H1 (cell line): ENCODE results near the gene PBX3. TPM values are rescaled to one million over a fixed set of nuclear protein-coding genes. Genes with fewer than 3 reads are reported as not detected.

ENCODE experiments used
- ASH2L ChIP-seq: fragments of 200-600, 300-600 bp; sonication (generic); IDR thresholded peaks from one replicate; pipeline ENCODE4 v1.7.1; 2017; ENCODE audit warnings: low read length
- CBX5 ChIP-seq: fragments of 300-800, 300-1000 bp; sonication (generic); IDR thresholded peaks from 2 replicates; pipeline ENCODE4 v1.7.1; 2016; ENCODE audit warnings: antibody characterized with exemption, low read length, low read depth
- CEBPB ChIP-seq: IDR thresholded peaks from 2 replicates; pipeline ENCODE4 v1.6.1; 2012; ENCODE audit warnings: low read depth, low read length
- CREB1 ChIP-seq: IDR thresholded peaks from 2 replicates; pipeline ENCODE4 v1.6.1; 2012; ENCODE audit warnings: inconsistent platforms
- E2F6 ChIP-seq: IDR thresholded peaks from 2 replicates; pipeline ENCODE4 v1.6.1; 2012; ENCODE audit warnings: inconsistent platforms
- EGR1 ChIP-seq: IDR thresholded peaks from 2 replicates; pipeline ENCODE4 v1.6.1; 2011; ENCODE audit warnings: low read depth, low read length, borderline replicate concordance
- EZH2 ChIP-seq: fragments of 200-600 bp; sonication (generic); IDR thresholded peaks from 2 replicates; pipeline ENCODE4 v1.7.1; 2012; ENCODE audit warnings: low read depth, mild to moderate bottlenecking, moderate library complexity, low read length, inconsistent platforms; ENCODE audit not compliant: severe bottlenecking
- FOSL1 ChIP-seq: IDR thresholded peaks from 2 replicates; pipeline ENCODE4 v1.6.1; 2011; ENCODE audit warnings: mild to moderate bottlenecking, low read depth, low read length, moderate library complexity; ENCODE audit not compliant: insufficient read depth
- GABPA ChIP-seq: IDR thresholded peaks from 2 replicates; pipeline ENCODE4 v1.6.1; 2011; ENCODE audit warnings: mild to moderate bottlenecking, low read length, moderate library complexity, borderline replicate concordance; ENCODE audit not compliant: insufficient read depth
- GTF2F1 ChIP-seq: IDR thresholded peaks from 2 replicates; pipeline ENCODE4 v1.6.1; 2012; ENCODE audit warnings: low read depth, low read length, improper control_type of control experiment, borderline replicate concordance
- HDAC2 ChIP-seq, 2 experiments: fragments of 300-600 bp in 1 of 2; sonication (generic) in 1 of 2; IDR thresholded peaks; 2 replicates each; pipeline ENCODE4 v1.6.1; 2011 to 2012; ENCODE audit warnings: low read depth in 2 of 2, low read length in 2 of 2, mild to moderate bottlenecking in 2 of 2, moderate library complexity in 2 of 2, borderline replicate concordance in 1 of 2, inconsistent platforms in 1 of 2
- HDAC6 ChIP-seq: IDR thresholded peaks from one replicate; pipeline ENCODE4 v1.7.1; 2012; ENCODE audit warnings: low read depth, mild to moderate bottlenecking, inconsistent platforms, low read length, moderate library complexity
- JUN ChIP-seq: IDR thresholded peaks from 2 replicates; pipeline ENCODE4 v1.6.1; 2011; ENCODE audit warnings: low read depth, mild to moderate bottlenecking, improper control_type of control experiment, low read length
- JUND ChIP-seq: IDR thresholded peaks from 2 replicates; pipeline ENCODE4 v1.6.1; 2011; ENCODE audit warnings: mild to moderate bottlenecking, improper control_type of control experiment, low read length
- KDM4A ChIP-seq: IDR thresholded peaks from one replicate; pipeline ENCODE4 v1.7.1; 2012; ENCODE audit warnings: low read depth, mild to moderate bottlenecking, moderate library complexity, low read length, inconsistent platforms; ENCODE audit not compliant: severe bottlenecking
- MAFK ChIP-seq: IDR thresholded peaks from 2 replicates; pipeline ENCODE4 v1.6.1; 2012; ENCODE audit warnings: low read depth, mild to moderate bottlenecking, improper control_type of control experiment, low read length
- NANOG ChIP-seq: IDR thresholded peaks from 2 replicates; pipeline ENCODE4 v1.6.1; 2011; ENCODE audit warnings: low read length, low read depth, mild to moderate bottlenecking, inconsistent platforms; ENCODE audit not compliant: insufficient read depth, poor library complexity, severe bottlenecking
- POLR2A ChIP-seq, 2 experiments: IDR thresholded peaks; 1 replicate in 1 of 2; 2 replicates in 1 of 2; pipeline ENCODE4 v1.6.1; 2011; ENCODE audit warnings: low read depth in 2 of 2, low read length in 2 of 2, mild to moderate bottlenecking in 2 of 2; ENCODE audit errors: control extremely low read depth in 1 of 2
- POU5F1 ChIP-seq: IDR thresholded peaks from 2 replicates; pipeline ENCODE4 v1.6.1; 2011; ENCODE audit warnings: low read depth, mild to moderate bottlenecking, low read length, moderate library complexity
- RAD21 ChIP-seq, 2 experiments: IDR thresholded peaks in 1 of 2; conservative IDR thresholded peaks in 1 of 2; 2 replicates each; pipeline ENCODE4 v1.6.1; 2011; ENCODE audit warnings: low read depth in 2 of 2, low read length in 2 of 2, improper control_type of control experiment in 1 of 2, inconsistent platforms in 1 of 2, mild to moderate bottlenecking in 1 of 2, moderate library complexity in 1 of 2
- SP1 ChIP-seq: IDR thresholded peaks from 2 replicates; pipeline ENCODE4 v1.6.1; 2011; ENCODE audit warnings: low read depth, low read length
- TBP ChIP-seq: IDR thresholded peaks from 2 replicates; pipeline ENCODE4 v1.6.1; 2011; ENCODE audit warnings: low read depth, low read length, improper control_type of control experiment
- polyA plus RNA-seq, 7 experiments: library from polyadenylated mRNA; depleted of rRNA in 3 of 7; stranded (reverse) in 5 of 7; unstranded in 2 of 7; fragments of >200 nt in 5 of 7; fragments of 200-250 nt in 2 of 7; gene quantifications; 1 replicate in 5 of 7; 2 replicates in 1 of 7; 4 replicates in 1 of 7; pipeline versions ENCODE4 v1.2.1 to v1.2.3, GENCODE V29; 2011 to 2013; ENCODE audit warnings: missing spikeins in 2 of 7, mixed read lengths in 2 of 7
- total RNA-seq: library from RNA; stranded (reverse); fragmentation: NEBNext Ultra II Directional; extraction: Animal tissue kit (Norgen Biotek cat#: 25700); gene quantifications from 2 replicates; pipeline ENCODE4 v1.2.1, GENCODE V29; 2021
- TF ChIP-seq, protein P1 (sequence below): IDR thresholded peaks from 2 replicates; pipeline ENCODE4 v1.6.1; 2011; ENCODE audit warnings: low read depth, mild to moderate bottlenecking, low read length; ENCODE audit not compliant: insufficient read depth

PBX3 gene
- total and polyA plus RNA-seq, 2 of the 8 experiments (the other 6 are each of a cell fraction or from before 2014, with no cell fraction given), result 22.7 to 44.3 TPM

GRCh38 chr9:125706651-125707471 lies 40.3 kb upstream of the PBX3 start, which contains the start of gene MAPKAP1 (continued):
- peak; percentile 97 for TF ChIP-seq KDM4A
- TF ChIP-seq, protein P1, sequence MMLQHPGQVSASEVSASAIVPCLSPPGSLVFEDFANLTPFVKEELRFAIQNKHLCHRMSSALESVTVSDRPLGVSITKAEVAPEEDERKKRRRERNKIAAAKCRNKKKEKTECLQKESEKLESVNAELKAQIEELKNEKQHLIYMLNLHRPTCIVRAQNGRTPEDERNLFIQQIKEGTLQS, result no peak
- no peak for TF ChIP-seq CEBPB
- TF ChIP-seq GABPA, result peak; percentile 95
- peak; percentile 76 for TF ChIP-seq TBP
- TF ChIP-seq EGR1, result no peak
- TF ChIP-seq JUN, result no peak
- TF ChIP-seq HDAC2 (IDR thresholded peaks at IDR 0.05; ENCODE audit: borderline replicate concordance in 1 of 2, low read depth in 2 of 2, low read length in 2 of 2), result peak in 1 of 2 experiments; percentile 92; a peak in 2 of 4 replicates
- TF ChIP-seq CBX5, result no peak
- no peak for TF ChIP-seq POU5F1
- peak in 1 of 2 experiments; percentile 87; a peak in 2 of 3 replicates for TF ChIP-seq POLR2A (IDR thresholded peaks at IDR 0.05; ENCODE audit: control extremely low read depth in 1 of 2, low read depth in 2 of 2, low read length in 2 of 2)
- peak; percentile 95 for TF ChIP-seq ASH2L
- no peak for TF ChIP-seq E2F6
- no peak for TF ChIP-seq HDAC6
- no peak for TF ChIP-seq EZH2
- TF ChIP-seq FOSL1, result no peak
- no peak for TF ChIP-seq JUND
- peak in 1 of 2 experiments; percentile 6; a peak in 1 of 4 replicates for TF ChIP-seq RAD21 (IDR thresholded peaks at IDR 0.05 in 1 of 2, conservative IDR thresholded peaks at IDR 0.05 in 1 of 2; ENCODE audit: low read depth in 2 of 2, low read length in 2 of 2)
- no peak for TF ChIP-seq MAFK
- TF ChIP-seq GTF2F1, result peak; percentile 60; the same call in 1 of the 2 replicates
- no peak for TF ChIP-seq NANOG
- no peak for TF ChIP-seq SP1
- no peak for TF ChIP-seq CREB1
